GOT3 (cell line): ENCODE results near the gene NME3.
"Not testable (repeated sequence)": the region's sequence is repeated elsewhere in the genome, so short reads cannot be mapped to it uniquely, and the experiment has no call there.

Source experiments
- DNase-seq: peaks from one replicate; lab custom pipeline; 2025; ENCODE audit warnings: mixed read lengths; lab: John Stamatoyannopoulos, UW

The NME3 gene

GRCh38 chr16:1771188-1771863, at the start of gene NME3:
Gene NME3 (minus strand): TSS chr16:1771543. CDS start chr16:1771534, 9 bp downstream.
- peak; percentile 34 for DNase-seq

GRCh38 chr16:1820946-1821290, 49.6 kb upstream of the NME3 start:
- DNase-seq, result no peak

- no peak for DNase-seq
Observed at GRCh38 chr16:1820096-1820945, 49.0 kb upstream of the NME3 start.

GRCh38 chr16:1819611-1820010, 48.3 kb upstream of the NME3 start:
- DNase-seq, result no peak

- no peak for DNase-seq
Observed at GRCh38 chr16:1818873-1819525, 47.7 kb upstream of the NME3 start.

- DNase-seq, result no peak
Observed at GRCh38 chr16:1818204-1818872, 47.0 kb upstream of the NME3 start.

GRCh38 chr16:1817716-1818115, 46.4 kb upstream of the NME3 start:
- no peak for DNase-seq

GRCh38 chr16:1817276-1817589, 45.9 kb upstream of the NME3 start:
- no peak for DNase-seq

GRCh38 chr16:1816396-1817275, 45.3 kb upstream of the NME3 start:
- no peak for DNase-seq

- DNase-seq, result no peak
Observed at GRCh38 chr16:1815461-1815860, 44.1 kb upstream of the NME3 start.

GRCh38 chr16:1812732-1813163, 41.4 kb upstream of the NME3 start:
- peak; percentile 30 for DNase-seq

GRCh38 chr16:1810536-1810935, 39.2 kb upstream of the NME3 start:
- no peak for DNase-seq

- DNase-seq, result no peak
Observed at GRCh38 chr16:1810106-1810505, 38.8 kb upstream of the NME3 start.

- DNase-seq, result no peak
Observed at GRCh38 chr16:1809281-1809801, 38.0 kb upstream of the NME3 start.

GRCh38 chr16:1808691-1809090, 37.3 kb upstream of the NME3 start:
- DNase-seq, result no peak

GRCh38 chr16:1807626-1808025, 36.3 kb upstream of the NME3 start:
- no peak for DNase-seq

- no peak for DNase-seq
Observed at GRCh38 chr16:1800701-1801100, 29.4 kb upstream of the NME3 start.

- not testable (repeated sequence) for DNase-seq
Observed at GRCh38 chr16:1799263-1799662, 27.9 kb upstream of the NME3 start.

GRCh38 chr16:1794908-1795666, 23.7 kb upstream of the NME3 start:
- DNase-seq, result no peak

- DNase-seq, result no peak
Observed at GRCh38 chr16:1794221-1794871, 23.0 kb upstream of the NME3 start.
